MV-4-11 (cell line): ENCODE results near the gene ZPLD1.
A peak's percentile ranks its signal among the peaks of the same experiment; 100 is the strongest.

Experiments used
- DNase-seq: peaks from one replicate; lab custom pipeline; 2025; lab: John Stamatoyannopoulos, UW

Gene ZPLD1

DNA sequence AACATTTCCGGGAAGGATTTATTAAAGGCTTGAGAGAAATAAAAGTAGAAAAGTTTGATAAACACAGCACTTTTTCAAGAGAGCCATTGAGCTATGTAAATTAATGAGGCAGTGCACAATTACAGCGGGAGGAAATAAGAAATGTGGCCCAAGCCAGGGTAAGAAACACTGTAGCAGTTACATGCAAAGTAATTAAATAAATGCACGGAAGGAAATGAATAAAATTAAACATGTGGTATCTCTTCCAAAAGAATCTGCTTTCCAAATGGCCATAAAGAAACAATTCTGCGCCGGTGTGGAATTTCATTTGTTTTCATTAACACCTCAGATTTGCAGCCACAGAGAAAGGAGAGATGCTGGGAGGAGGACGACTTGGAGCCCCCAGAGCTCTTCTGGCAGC lies 35.3 kb downstream of the ZPLD1 start:
- no peak for DNase-seq

DNA sequence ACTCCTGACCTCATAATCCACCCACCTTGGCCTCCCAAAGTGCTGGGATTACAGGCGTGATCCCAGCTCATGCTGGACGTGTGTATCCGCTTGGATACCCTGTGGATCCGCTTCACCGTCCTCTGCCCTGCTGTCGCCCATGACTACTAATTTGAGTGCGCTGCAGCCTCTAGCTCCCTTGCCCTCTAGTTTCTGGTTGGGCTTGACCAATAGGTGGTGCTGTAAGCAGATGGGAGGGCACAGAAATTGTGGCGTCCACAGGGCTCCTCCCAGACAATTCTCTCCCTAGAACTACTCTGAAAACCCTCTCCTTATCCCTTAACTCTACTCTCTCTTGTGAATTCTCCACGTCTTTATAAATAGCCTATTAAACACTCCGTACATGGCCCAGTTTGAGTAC lies 36.2 kb downstream of the ZPLD1 start:
- peak; percentile 19 for DNase-seq

DNA sequence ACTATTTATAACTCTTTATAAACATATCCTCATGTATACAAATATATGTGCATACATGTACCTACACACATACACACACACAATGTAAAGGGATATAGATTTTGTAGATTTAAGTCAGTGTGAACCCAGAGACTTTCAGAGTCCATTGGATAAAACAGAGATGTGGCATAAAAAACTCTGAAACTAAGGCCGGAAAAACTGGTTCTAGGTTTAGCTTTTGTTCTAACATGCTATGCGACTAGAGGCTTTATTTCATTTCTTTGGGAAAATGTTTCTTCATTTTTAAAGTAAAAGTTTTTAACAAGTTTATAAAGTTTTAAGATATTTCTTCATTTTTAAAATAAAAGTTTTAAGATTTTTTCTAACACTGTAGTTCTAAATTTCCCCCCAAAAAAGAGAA lies 36.7 kb downstream of the ZPLD1 start:
- DNase-seq, result no peak

DNA sequence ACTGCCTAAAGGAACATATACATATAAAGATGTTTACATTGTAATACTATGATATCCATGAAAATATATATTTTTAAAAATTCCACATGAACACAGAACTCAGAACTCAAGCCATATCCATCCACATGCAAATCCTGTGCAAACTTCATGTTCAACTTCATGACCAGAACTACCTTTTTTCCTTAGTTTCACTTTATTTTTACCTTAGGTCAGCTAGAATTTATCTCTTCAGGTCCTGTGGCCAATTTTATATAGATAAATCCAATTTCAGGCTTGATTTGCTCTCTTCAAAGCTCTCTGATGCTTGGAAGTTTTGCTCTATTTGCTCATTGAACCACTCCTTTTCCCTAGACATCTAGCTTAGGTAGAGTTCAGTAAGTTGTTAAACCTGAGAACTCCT lies 38.8 kb downstream of the ZPLD1 start:
- DNase-seq, result no peak

DNA sequence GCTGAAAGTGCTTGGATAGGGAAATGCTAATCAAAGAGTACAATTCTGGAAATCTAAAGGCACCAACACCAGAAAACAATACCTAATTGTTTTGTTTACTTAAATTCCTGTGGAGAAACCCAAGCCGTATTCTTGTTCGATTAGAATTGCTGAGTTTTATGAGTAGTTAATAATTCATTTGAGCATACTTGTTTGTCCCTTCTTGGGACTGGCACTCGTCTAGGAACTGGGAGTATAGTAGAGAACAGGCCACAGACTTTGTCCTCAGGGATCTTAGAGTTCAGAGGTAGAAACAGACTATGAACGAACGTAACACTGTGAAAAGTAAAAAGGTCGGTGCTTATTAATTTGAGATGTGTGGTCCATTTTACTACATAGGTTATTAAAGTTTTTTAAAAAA lies 39.4 kb downstream of the ZPLD1 start:
- no peak for DNase-seq

GRCh38 chr3:102476198-102476597 lies 41.4 kb downstream of the ZPLD1 start:
- DNase-seq, result no peak

DNA sequence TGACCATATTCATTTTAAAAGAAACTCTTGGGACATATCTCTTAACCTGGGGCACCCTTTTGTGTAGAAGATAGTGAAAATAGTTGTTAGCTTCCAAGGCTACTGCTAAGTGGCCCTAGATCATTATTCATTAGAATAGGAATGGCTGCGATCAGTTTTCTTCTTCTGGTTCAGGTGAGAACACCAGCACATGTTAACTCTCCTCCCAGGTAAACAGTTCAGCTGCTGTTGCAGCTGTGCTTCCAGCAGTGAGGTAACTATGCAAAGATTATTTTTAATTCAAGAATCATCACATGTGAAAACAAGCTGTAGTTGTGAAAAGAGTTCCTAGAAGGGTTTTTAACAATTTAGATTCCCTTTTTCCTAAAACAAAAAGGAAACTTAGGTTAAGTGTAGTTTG lies 43.3 kb downstream of the ZPLD1 start:
- no peak for DNase-seq

GRCh38 chr3:102480139-102480538 lies 45.3 kb downstream of the ZPLD1 start:
- DNase-seq, result no peak

DNA sequence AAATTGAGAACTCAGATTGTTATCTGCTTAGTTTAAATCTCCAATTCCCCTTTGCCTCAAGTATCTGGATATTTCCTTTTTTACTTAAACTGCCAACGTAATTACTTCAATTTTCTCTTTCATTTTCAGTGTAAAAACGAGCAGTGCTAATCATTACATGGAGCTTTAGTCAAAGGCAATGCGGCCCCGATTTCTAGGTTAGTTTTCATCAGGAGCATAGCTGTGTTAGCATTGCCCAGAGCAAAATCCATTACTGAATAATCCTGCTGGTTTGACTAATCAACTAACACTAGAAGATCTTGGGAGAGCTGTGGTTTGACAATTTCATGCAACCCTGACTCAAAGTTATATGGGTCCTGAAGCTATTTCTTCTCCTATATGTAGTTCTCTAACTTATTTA lies 46.2 kb downstream of the ZPLD1 start:
- no peak for DNase-seq

DNA sequence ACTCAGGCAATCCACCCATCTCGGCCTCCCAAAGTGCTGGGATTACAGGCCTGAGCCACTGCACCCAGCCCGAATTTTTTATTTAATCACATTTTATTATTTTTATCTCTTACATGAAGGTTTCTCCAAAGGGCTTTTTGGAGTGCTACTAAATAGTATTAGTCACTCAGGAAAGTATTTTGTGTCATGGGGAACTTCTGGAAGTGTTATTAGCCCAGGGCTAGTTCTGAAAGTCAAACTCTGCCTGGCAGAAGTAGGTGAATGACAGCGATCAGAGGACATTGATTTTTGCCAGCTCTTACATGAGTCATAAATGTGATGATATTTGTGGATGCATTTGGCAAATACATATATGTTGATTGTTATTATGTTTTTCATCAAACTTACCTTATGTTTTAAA lies 48.7 kb downstream of the ZPLD1 start:
- no peak for DNase-seq

DNA sequence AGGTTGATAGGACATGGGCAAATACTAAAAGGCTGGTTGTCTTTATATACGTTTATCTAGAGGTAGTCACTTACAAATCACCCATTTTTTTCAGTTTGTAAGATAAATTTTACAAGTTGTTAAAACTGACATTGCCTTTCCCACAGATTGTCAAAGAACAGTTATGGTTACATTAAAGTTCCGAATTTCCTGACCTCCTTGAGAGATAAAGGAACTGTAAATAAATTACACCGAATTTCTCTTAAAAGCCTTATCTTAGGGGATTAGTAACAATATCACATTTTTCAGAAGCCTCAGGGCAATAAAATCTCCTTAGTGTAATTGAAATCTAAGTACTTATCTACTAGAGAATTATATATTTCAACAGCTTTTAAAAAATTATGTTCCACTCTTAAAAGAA lies 49.5 kb downstream of the ZPLD1 start:
- no peak for DNase-seq

- DNase-seq, result no peak
Measured at GRCh38 chr3:102485701-102486100, 50.9 kb downstream of the ZPLD1 start.

- DNase-seq, result no peak
Measured at GRCh38 chr3:102488331-102488730, 53.5 kb downstream of the ZPLD1 start.

DNA sequence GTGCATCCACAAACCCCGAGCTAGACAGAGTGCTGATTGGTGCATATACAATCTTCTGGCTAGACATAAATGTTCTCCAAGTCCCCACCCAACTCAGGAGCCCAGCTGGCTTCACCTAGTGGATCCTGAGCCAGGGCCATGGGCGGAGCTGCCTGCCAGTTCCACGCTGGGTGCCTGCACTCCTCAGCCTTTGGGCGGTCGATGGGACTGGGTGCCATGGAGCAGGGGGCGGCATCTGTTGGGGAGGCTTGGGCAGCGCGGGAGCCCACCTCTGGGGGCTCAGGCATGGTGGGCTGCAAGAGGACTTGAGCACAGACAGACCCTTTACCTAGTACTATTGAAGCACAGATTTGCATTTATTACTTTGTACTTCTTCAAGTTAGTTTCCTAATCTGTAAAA lies 57.5 kb downstream of the ZPLD1 start:
- DNase-seq, result no peak

DNA sequence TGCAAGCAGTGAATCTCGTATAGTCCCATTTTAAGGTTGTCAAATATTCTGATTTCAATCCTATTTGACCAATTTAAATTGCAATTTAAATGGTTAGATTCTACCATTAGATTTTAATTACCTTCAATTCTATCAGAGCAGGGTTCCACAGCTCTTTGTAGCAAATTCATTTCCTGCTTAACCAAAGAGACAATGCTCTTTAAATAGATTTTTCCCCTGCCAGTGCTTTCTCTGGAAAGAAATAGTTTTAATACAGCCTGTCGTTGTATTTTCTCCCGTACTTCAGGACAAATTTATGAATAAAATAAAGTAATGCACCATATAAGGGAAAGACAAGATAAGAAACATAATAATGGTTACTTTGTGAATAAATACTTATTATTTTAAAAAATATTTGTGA lies 62.8 kb downstream of the ZPLD1 start:
- DNase-seq, result no peak

GRCh38 chr3:102505542-102505941 lies 70.7 kb downstream of the ZPLD1 start:
- DNase-seq, result no peak

DNA sequence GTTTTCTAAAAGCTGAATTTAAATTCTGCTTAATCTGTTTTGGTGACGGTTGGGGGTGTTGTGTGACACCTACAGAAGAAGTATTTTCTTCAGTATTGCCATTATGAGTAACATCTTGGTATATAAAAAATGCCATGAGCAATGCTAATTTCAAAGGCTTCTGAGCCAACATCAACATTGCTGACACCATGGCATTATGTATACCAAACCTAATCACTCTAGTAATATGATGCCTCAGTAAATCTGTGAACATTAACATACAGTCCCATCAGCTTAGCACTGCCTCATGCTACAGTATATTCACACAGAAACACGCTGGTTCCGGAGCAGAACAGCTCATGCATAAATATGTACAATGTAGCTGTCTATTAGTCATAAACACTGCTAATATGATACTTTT lies 75.8 kb downstream of the ZPLD1 start:
- no peak for DNase-seq

DNA sequence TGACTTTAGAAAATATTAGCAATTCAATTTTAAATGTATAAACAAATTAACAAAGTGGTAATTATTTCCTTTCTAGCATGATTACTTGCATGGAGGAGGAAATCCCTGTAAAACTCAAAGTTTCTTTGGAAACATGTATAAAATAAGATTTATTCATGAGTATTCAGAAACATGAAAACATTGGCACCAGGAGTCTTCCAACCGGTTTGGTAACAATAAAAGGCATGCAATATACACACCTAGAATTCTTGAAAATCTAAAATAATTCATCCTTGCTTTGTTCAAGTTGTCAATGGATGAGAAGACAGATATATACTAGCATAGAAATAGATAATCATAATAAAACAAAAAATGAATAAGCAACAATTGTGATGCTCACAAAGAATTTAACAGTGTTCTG lies 76.4 kb downstream of the ZPLD1 start:
- DNase-seq, result no peak

- no peak for DNase-seq
Measured at GRCh38 chr3:102511639-102512038, 76.8 kb downstream of the ZPLD1 start.

GRCh38 chr3:102512734-102513504 lies 78.1 kb downstream of the ZPLD1 start:
- DNase-seq, result no peak

GRCh38 chr3:102514241-102514640 lies 79.4 kb downstream of the ZPLD1 start:
- DNase-seq, result no peak

GRCh38 chr3:102521246-102521645 lies 86.4 kb downstream of the ZPLD1 start:
- no peak for DNase-seq

DNA sequence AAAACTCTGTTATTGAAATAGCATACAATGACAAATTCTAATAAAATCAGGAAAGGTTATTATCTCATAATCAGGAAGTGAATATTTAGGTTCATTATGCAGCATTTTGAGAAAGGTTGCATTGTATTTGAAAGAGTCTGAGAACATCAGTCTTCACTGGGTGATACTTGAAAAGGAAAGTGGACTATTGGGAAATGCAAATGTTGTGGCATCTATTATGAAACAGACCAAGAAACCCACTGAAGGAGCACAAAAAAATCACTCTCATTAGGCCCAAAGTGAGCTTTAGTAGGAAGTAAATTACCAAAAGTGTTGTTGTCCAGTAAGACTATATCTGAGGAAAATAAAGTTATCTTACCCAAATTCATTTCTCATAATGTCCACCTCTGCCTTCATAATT lies 90.8 kb downstream of the ZPLD1 start:
- DNase-seq, result peak; percentile 66

DNA sequence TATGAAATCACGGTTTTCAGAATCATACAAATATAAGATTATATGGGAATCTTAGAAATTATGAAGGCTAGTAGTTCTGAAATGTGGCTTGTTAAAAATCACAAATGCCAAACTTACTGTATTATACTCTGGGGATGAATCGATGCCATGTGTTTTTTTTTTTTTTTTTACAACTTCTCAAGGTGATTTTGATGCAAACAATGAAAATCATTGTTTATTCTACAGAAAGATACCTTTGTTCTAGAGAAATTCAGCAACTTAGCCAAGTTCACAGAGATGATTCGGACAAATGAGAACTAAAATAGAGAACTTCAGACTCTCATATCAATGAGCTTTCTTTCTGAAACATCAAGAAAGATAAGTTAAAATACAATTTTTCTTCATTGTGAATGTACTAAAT lies 92.0 kb downstream of the ZPLD1 start:
- DNase-seq, result no peak

DNA sequence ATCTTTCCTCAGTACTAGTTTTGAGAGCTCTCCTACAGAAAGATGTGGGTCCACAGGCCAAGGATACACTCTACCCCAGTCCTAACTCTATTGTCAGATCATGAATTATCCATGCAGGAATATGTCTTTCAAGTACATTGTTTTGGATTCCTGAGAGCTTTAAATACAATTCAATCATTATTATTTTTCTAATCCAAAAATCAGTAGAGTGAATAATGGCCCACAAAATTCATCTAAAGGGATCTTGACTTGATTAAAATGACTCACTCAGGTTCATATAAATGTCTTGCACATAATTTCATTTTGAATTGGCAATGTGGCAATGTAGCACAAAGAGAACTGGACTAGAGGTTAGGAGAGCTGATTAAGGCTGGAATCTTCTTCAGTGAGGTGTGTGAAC lies 93.9 kb downstream of the ZPLD1 start:
- no peak for DNase-seq
